ENCODE measurements around the gene SACM1L. TPM values are rescaled to one million over a fixed set of nuclear protein-coding genes. Genes with fewer than 3 reads are reported as not detected.

The SACM1L gene
- total RNA-seq, 1 experiment from 2014 or later, result 30.1 TPM

DNA sequence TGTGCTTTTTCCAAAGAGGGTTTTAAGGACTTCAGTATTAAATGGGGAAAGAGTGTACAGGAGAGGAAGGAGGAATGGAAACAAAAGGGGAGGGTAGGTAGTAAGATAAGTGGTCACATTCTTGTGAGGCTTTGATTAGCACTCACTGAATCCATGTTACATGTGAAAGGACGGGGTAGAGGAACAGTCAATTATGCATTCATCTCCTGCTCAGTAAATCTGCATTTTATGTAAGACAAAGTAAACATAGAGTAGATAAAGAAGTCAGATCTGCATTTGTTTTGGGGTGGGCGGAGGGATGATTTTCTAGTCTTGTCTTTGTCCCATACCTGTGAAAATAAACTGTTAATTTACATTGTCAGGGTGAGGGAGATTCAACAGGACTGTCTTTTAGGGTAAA lies 50.8 kb downstream of the SACM1L start:
- Histone ChIP-seq H3F3A (ENCODE audit: low read length, unreplicated experiment) (no peaks in the 10 kb centered on the region), H2AFZ (ENCODE audit: low read length) (no peak overlapping the region), H4K20me1 (ENCODE audit: low read length) (no peaks in the 10 kb centered on the region), H3K36me3 (ENCODE audit: low read depth, low read length) (peaks cover 46% of the 10 kb centered on the region), H3K4me1 (ENCODE audit: insufficient read depth, low read length) (no peaks in the 10 kb centered on the region), H3K9me2 (replicated peaks; ENCODE audit: low read length) (no peaks in the 10 kb centered on the region), H3K27me3 (ENCODE audit: low read length) (no peaks in the 10 kb centered on the region), H3K4me2 (ENCODE audit: low read length) (no peak overlapping the region), H3K9me3 (ENCODE audit: low read length) (no peaks in the 10 kb centered on the region), H3K9ac (ENCODE audit: low read length) (no peak overlapping the region), H3K27ac (ENCODE audit: low read length) (no peak overlapping the region), H3K79me2 (ENCODE audit: low read length) (no peaks in the 10 kb centered on the region), H3K4me3 (ENCODE audit: low read length) (no peak overlapping the region)
- intact Hi-C loops (cut with micrococcal nuclease), result no loop called here
- no peak for DNase-seq
- no peak for ATAC-seq
- CTCF ChIA-PET, result no interaction called here
- no TSS peak for BruUV-seq (replicated peaks)
- TF ChIP-seq, protein P1, sequence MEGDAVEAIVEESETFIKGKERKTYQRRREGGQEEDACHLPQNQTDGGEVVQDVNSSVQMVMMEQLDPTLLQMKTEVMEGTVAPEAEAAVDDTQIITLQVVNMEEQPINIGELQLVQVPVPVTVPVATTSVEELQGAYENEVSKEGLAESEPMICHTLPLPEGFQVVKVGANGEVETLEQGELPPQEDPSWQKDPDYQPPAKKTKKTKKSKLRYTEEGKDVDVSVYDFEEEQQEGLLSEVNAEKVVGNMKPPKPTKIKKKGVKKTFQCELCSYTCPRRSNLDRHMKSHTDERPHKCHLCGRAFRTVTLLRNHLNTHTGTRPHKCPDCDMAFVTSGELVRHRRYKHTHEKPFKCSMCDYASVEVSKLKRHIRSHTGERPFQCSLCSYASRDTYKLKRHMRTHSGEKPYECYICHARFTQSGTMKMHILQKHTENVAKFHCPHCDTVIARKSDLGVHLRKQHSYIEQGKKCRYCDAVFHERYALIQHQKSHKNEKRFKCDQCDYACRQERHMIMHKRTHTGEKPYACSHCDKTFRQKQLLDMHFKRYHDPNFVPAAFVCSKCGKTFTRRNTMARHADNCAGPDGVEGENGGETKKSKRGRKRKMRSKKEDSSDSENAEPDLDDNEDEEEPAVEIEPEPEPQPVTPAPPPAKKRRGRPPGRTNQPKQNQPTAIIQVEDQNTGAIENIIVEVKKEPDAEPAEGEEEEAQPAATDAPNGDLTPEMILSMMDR (conservative IDR thresholded peaks at IDR 0.05; ENCODE audit: low read depth, low read length), result no peak
- no peak for TF ChIP-seq EZH2 (IDR thresholded peaks at IDR 0.05; ENCODE audit: low read length, unreplicated experiment)
- no peak for TF ChIP-seq EZH2phosphoT487 (IDR thresholded peaks at IDR 0.05; ENCODE audit: borderline replicate concordance, low read length)
- POLR2A ChIA-PET (ENCODE audit: unreplicated experiment), result no interaction called here

DNA sequence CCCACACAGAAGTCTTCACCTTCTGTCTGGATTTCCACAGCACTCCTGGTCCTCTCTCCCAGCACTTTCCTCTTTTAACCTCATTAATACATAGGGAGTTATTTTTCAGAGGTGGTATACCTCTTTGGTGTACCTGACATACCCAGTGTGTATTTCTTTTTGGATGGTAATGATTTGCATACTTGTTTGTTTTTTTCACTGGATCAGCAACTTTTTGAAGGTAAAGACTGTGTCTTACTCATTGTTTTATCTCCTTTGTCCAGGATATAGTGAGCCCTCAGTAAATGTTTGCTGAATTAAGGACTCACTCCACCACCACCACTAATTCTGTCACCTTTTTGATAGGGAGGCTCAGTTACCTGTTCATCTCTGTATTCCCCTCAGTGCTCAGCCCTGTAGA lies 52.1 kb downstream of the SACM1L start:
- ATAC-seq (no peak), DNase-seq (no peak)
- Histone ChIP-seq H3K79me2 (ENCODE audit: low read length) (no peaks in the 10 kb centered on the region), H3K9me3 (ENCODE audit: low read length) (no peaks in the 10 kb centered on the region), H2AFZ (ENCODE audit: low read length) (no peak overlapping the region), H3K9ac (ENCODE audit: low read length) (no peak overlapping the region), H3K9me2 (replicated peaks; ENCODE audit: low read length) (no peaks in the 10 kb centered on the region), H3K4me3 (ENCODE audit: low read length) (no peak overlapping the region), H3K4me1 (ENCODE audit: insufficient read depth, low read length) (no peaks in the 10 kb centered on the region), H3K27ac (ENCODE audit: low read length) (no peak overlapping the region), H3F3A (ENCODE audit: low read length, unreplicated experiment) (no peaks in the 10 kb centered on the region), H3K4me2 (ENCODE audit: low read length) (no peak overlapping the region), H4K20me1 (ENCODE audit: low read length) (no peaks in the 10 kb centered on the region), H3K36me3 (ENCODE audit: low read depth, low read length) (peaks cover 37% of the 10 kb centered on the region), H3K27me3 (ENCODE audit: low read length) (no peaks in the 10 kb centered on the region)
- intact Hi-C loops (cut with micrococcal nuclease), result no loop called here
- TF ChIP-seq, protein P1 (conservative IDR thresholded peaks at IDR 0.05; ENCODE audit: low read depth, low read length), result no peak
- TF ChIP-seq EZH2 (IDR thresholded peaks at IDR 0.05; ENCODE audit: low read length, unreplicated experiment) (no peak), EZH2phosphoT487 (IDR thresholded peaks at IDR 0.05; ENCODE audit: borderline replicate concordance, low read length) (no peak)
- BruUV-seq (replicated peaks), result no TSS peak
- ChIA-PET POLR2A (ENCODE audit: unreplicated experiment) (no interaction called here), CTCF (no interaction called here)

DNA sequence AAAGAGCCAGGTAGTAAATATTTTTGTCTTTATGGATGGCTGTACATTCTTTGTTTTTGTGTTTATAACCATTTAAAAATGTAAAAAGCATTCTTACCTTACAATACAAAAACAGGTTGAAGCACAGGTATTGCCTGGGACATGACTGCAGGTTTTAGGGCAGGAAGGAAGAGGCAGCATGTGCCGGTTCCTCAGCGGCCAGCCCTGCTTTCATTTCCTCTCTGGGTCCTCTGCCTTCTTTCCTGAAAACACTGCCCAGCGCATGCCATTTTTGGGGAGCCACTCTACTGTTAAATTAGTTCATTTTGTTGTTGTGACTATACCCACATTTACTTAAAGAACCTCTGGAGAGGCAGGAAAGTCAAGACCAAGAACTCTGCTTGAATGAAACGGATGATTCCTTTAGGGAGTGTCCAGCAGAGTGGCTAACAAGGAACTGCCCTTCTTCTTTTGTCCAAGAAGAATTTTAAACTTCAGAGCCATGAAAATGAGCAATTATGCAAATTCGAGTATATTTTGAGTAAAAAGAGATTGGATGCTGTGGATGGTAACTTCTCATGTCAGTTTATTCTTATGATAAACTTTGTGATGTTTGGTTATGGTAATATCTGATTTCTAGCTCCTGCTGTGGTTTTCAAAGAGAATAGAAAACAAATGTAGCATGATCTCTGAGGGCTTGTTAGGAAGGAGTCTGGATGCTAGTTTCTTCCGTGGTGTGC lies 52.7 kb downstream of the SACM1L start:
- no peak overlapping the region for H3K4me3 ChIP-seq (ENCODE audit: low read length)
- H3K9me3 ChIP-seq (ENCODE audit: low read length), result no peaks in the 10 kb centered on the region
- POLR2A ChIA-PET (ENCODE audit: unreplicated experiment), result no interaction called here
- H3K36me3 ChIP-seq (ENCODE audit: low read depth, low read length), result peaks cover 30% of the 10 kb centered on the region
- intact Hi-C loops (cut with micrococcal nuclease), result no loop called here
- no peak overlapping the region for H3K9ac ChIP-seq (ENCODE audit: low read length)
- H3K79me2 ChIP-seq (ENCODE audit: low read length), result no peaks in the 10 kb centered on the region
- CTCF ChIA-PET, result no interaction called here
- TF ChIP-seq, protein P1 (conservative IDR thresholded peaks at IDR 0.05; ENCODE audit: low read depth, low read length), result no peak
- TF ChIP-seq EZH2 (IDR thresholded peaks at IDR 0.05; ENCODE audit: low read length, unreplicated experiment) (no peak), EZH2phosphoT487 (IDR thresholded peaks at IDR 0.05; ENCODE audit: borderline replicate concordance, low read length) (no peak)
- H4K20me1 ChIP-seq (ENCODE audit: low read length), result no peaks in the 10 kb centered on the region
- no peak for DNase-seq
- H3K4me1 ChIP-seq (ENCODE audit: insufficient read depth, low read length), result no peaks in the 10 kb centered on the region
- H3K27ac ChIP-seq (ENCODE audit: low read length), result no peak overlapping the region
- no peak for ATAC-seq
- no peak overlapping the region for H2AFZ ChIP-seq (ENCODE audit: low read length)
- H3K9me2 ChIP-seq (replicated peaks; ENCODE audit: low read length), result no peaks in the 10 kb centered on the region
- no peaks in the 10 kb centered on the region for H3K27me3 ChIP-seq (ENCODE audit: low read length)
- BruUV-seq (replicated peaks), result no TSS peak
- no peak overlapping the region for H3K4me2 ChIP-seq (ENCODE audit: low read length)
- no peaks in the 10 kb centered on the region for H3F3A ChIP-seq (ENCODE audit: low read length, unreplicated experiment)
